Liver (tissue), 9 donors: ENCODE measurements around the gene KRTAP3-3. TPM values are rescaled to one million over a fixed set of nuclear protein-coding genes. Genes with fewer than 3 reads are reported as not detected.

Source experiments
- DNase-seq: peaks from one replicate; pipeline ENCODE4 v3.0.0-alpha.2; 2017; ENCODE audit warnings: low spot score
- H3K27ac ChIP-seq, 2 donors: one replicate each; pipeline ENCODE4 v1.7.0; 2013; ENCODE audit warnings: inconsistent platforms in 2 of 2, low read length in 2 of 2, control low read depth in 1 of 2, low read depth in 1 of 2, mild to moderate bottlenecking in 1 of 2
- H3K27me3 ChIP-seq, 4 donors: one replicate each; pipeline versions ENCODE4 v1.6.1 to v1.7.0; 2013; ENCODE audit warnings: low read length in 3 of 4, inconsistent platforms in 1 of 4, mild to moderate bottlenecking in 1 of 4, moderate library complexity in 1 of 4; ENCODE audit not compliant: control insufficient read depth in 4 of 4, insufficient read depth in 4 of 4
- H3K36me3 ChIP-seq, 4 donors: one replicate each; pipeline versions ENCODE4 v1.6.1 to v1.7.0; 2013; ENCODE audit warnings: low read length in 3 of 4, mild to moderate bottlenecking in 3 of 4, low read depth in 1 of 4, moderate library complexity in 1 of 4; ENCODE audit not compliant: control insufficient read depth in 4 of 4, insufficient read depth in 3 of 4
- H3K4me1 ChIP-seq, 4 donors: one replicate each; pipeline versions ENCODE4 v1.6.1 to v1.7.0; 2013; ENCODE audit warnings: low read length in 3 of 4, mild to moderate bottlenecking in 3 of 4, moderate library complexity in 1 of 4; ENCODE audit not compliant: control insufficient read depth in 4 of 4, insufficient read depth in 4 of 4
- H3K4me3 ChIP-seq, 3 donors: one replicate each; pipeline versions ENCODE4 v1.6.1 to v1.7.0; 2013; ENCODE audit warnings: low read length in 3 of 3, control low read depth in 1 of 3, low read depth in 1 of 3, mild to moderate bottlenecking in 1 of 3
- H3K9ac ChIP-seq, 2 donors: one replicate each; pipeline ENCODE4 v1.7.0; 2013; ENCODE audit warnings: low read length in 2 of 2, mild to moderate bottlenecking in 2 of 2, moderate library complexity in 2 of 2, control low read depth in 1 of 2, low read depth in 1 of 2
- H3K9me3 ChIP-seq, 4 donors: one replicate each; pipeline versions ENCODE4 v1.6.1 to v1.7.0; 2013; ENCODE audit warnings: low read length in 3 of 4; ENCODE audit not compliant: control insufficient read depth in 4 of 4
- EGR1 ChIP-seq, 2 donors: IDR thresholded peaks; 2 replicates each; pipeline ENCODE4 v1.6.1; 2016 to 2018; ENCODE audit warnings: antibody characterized with exemption in 2 of 2, low read depth in 2 of 2
- FOXA1 ChIP-seq: IDR thresholded peaks from 2 replicates; pipeline ENCODE4 v1.6.1; 2016; ENCODE audit warnings: antibody characterized with exemption
- GABPA ChIP-seq, 2 donors: IDR thresholded peaks in 1 of 2; conservative IDR thresholded peaks in 1 of 2; 2 replicates each; pipeline ENCODE4 v1.6.1; 2016; ENCODE audit warnings: antibody characterized with exemption in 2 of 2, mild to moderate bottlenecking in 1 of 2, moderate library complexity in 1 of 2
- NR2F2 ChIP-seq: IDR thresholded peaks from 2 replicates; pipeline ENCODE4 v1.6.1; 2016; ENCODE audit warnings: antibody characterized with exemption
- RAD21 ChIP-seq, 2 donors: IDR thresholded peaks; 2 replicates each; pipeline ENCODE4 v1.6.1; 2016; ENCODE audit warnings: antibody characterized with exemption in 2 of 2, mild to moderate bottlenecking in 2 of 2
- RXRA ChIP-seq, 2 donors: IDR thresholded peaks; 2 replicates each; pipeline ENCODE4 v1.6.1; 2017 to 2018; ENCODE audit warnings: antibody characterized with exemption in 2 of 2, mild to moderate bottlenecking in 1 of 2
- TAF1 ChIP-seq: conservative IDR thresholded peaks from 2 replicates; pipeline ENCODE4 v1.6.1; 2016; ENCODE audit warnings: antibody characterized with exemption, mild to moderate bottlenecking
- YY1 ChIP-seq: IDR thresholded peaks from 2 replicates; pipeline ENCODE4 v1.6.1; 2016; ENCODE audit warnings: antibody characterized with exemption, mild to moderate bottlenecking
- WGBS: extraction: QIAGEN DNeasy Blood & Tissue Kit; methylation state at CpG from one replicate; pipeline ENCODE4 v1.1.7; 2013; 5-methylcytosine and 5-hydroxymethylcytosine counted together
- polyA plus RNA-seq, 2 donors: library from polyadenylated mRNA; stranded (reverse) in 1 of 2; unstranded in 1 of 2; fragments of 200-250 nt in 1 of 2; fragments of >200 nt in 1 of 2; fragmentation: Nextera tagmentation in 1 of 2; extraction: Ambion mirVana in 1 of 2; gene quantifications; one replicate each; pipeline versions ENCODE4 v1.2.1 to v1.2.3, GENCODE V29; 2013 to 2015
- total RNA-seq, 2 donors: library from RNA; depleted of rRNA; stranded (reverse); fragments of >200 nt; gene quantifications; one replicate each; pipeline ENCODE4 v1.2.3, GENCODE V29; 2014
- TF ChIP-seq, protein P1 (sequence below): IDR thresholded peaks from 2 replicates; pipeline ENCODE4 v1.6.1; 2016; ENCODE audit warnings: antibody characterized with exemption, mild to moderate bottlenecking
- TF ChIP-seq, protein P2 (sequence below): IDR thresholded peaks from 2 replicates; pipeline ENCODE4 v1.6.1; 2016; ENCODE audit warnings: antibody characterized with exemption
- TF ChIP-seq, protein P3 (sequence below): IDR thresholded peaks from 2 replicates; pipeline ENCODE4 v1.6.1; 2016; ENCODE audit warnings: antibody characterized with exemption
- donor health status: healthy.
- donor health status: healthy.
- donor health status: healthy.
- donor health status: healthy.
- donor health status: healthy.

Gene KRTAP3-3
- total RNA-seq (not detected), polyA plus RNA-seq (not detected)

DNA sequence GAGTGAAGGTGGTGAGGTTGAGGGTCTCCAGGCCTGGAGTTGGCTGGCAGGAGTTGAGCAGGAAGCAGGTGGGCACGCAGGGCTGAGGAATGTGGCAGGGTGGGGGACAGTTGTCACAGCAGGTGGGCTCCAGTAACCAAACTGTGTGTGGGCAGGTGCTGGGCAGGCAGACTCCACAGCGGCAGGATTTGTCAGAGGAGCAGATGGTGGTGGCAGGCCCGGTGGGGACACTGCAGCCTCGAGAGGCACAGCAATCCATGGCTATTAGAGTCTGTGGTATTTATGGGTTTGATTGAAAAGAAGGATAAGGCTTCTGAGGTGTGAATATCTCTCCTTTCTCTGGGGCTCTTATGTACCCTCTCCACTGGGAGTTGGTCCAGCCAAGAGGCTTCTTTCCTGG lies at the start of gene KRTAP3-3:
KRTAP3-3 (minus strand) TSS at position 326 of the 400 bp plus-strand sequence; CDS start at position 259, 67 bp downstream.
- no peak for DNase-seq
- Histone ChIP-seq H3K4me3 (no peak within 1 kb of the TSS), H3K9ac (no peak within 1 kb of the TSS), H3K9me3 (no peaks in the 10 kb centered on the region), H3K36me3 (no peaks in the 10 kb centered on the region), H3K27me3 (peaks cover 0 to 11% (median 0%) of the 10 kb centered on the region in 4 donors), H3K27ac (no peak within 1 kb of the TSS), H3K4me1 (no peaks in the 10 kb centered on the region)
- 50% methylated on average over 4 of the region's 4 CpGs for WGBS
- TF ChIP-seq EGR1 (IDR thresholded peaks at IDR 0.05; ENCODE audit: low read depth in 2 of 2), result no peak
- TF ChIP-seq GABPA (IDR thresholded peaks at IDR 0.05 in 1 of 2, conservative IDR thresholded peaks at IDR 0.05 in 1 of 2), result no peak
- no peak for TF ChIP-seq FOXA1
- TF ChIP-seq TAF1, result no peak
- TF ChIP-seq, protein P1, sequence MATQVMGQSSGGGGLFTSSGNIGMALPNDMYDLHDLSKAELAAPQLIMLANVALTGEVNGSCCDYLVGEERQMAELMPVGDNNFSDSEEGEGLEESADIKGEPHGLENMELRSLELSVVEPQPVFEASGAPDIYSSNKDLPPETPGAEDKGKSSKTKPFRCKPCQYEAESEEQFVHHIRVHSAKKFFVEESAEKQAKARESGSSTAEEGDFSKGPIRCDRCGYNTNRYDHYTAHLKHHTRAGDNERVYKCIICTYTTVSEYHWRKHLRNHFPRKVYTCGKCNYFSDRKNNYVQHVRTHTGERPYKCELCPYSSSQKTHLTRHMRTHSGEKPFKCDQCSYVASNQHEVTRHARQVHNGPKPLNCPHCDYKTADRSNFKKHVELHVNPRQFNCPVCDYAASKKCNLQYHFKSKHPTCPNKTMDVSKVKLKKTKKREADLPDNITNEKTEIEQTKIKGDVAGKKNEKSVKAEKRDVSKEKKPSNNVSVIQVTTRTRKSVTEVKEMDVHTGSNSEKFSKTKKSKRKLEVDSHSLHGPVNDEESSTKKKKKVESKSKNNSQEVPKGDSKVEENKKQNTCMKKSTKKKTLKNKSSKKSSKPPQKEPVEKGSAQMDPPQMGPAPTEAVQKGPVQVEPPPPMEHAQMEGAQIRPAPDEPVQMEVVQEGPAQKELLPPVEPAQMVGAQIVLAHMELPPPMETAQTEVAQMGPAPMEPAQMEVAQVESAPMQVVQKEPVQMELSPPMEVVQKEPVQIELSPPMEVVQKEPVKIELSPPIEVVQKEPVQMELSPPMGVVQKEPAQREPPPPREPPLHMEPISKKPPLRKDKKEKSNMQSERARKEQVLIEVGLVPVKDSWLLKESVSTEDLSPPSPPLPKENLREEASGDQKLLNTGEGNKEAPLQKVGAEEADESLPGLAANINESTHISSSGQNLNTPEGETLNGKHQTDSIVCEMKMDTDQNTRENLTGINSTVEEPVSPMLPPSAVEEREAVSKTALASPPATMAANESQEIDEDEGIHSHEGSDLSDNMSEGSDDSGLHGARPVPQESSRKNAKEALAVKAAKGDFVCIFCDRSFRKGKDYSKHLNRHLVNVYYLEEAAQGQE, result no peak
- TF ChIP-seq RXRA (IDR thresholded peaks at IDR 0.05), result no peak
- TF ChIP-seq, protein P2, sequence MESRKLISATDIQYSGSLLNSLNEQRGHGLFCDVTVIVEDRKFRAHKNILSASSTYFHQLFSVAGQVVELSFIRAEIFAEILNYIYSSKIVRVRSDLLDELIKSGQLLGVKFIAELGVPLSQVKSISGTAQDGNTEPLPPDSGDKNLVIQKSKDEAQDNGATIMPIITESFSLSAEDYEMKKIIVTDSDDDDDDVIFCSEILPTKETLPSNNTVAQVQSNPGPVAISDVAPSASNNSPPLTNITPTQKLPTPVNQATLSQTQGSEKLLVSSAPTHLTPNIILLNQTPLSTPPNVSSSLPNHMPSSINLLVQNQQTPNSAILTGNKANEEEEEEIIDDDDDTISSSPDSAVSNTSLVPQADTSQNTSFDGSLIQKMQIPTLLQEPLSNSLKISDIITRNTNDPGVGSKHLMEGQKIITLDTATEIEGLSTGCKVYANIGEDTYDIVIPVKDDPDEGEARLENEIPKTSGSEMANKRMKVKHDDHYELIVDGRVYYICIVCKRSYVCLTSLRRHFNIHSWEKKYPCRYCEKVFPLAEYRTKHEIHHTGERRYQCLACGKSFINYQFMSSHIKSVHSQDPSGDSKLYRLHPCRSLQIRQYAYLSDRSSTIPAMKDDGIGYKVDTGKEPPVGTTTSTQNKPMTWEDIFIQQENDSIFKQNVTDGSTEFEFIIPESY, result no peak
- TF ChIP-seq RAD21 (IDR thresholded peaks at IDR 0.05), result no peak
- no peak for TF ChIP-seq YY1

DNA sequence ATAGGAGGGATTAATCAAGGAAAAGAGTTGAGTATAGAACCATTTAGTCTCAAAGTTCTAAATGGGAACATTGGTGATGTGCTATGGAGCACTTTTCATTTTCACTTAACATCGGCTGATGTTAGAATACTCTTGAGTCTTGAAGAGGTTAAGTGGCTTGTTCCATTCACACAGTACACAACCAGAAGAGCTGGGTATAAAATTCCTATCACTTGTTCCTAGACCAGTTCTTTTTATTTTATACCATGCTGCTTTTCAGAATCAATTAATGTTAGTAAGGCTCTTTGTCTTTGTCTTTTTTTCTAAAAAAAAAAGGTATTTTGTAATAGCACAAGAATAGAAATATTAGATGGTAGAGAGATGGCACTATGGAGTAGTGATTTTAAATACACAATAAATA lies 49.0 kb upstream of the KRTAP3-3 start:
- H3K4me3 ChIP-seq, result no peak overlapping the region
- H3K4me1 ChIP-seq, result no peaks in the 10 kb centered on the region

More for the DNA sequence above, 49.0 kb upstream of the KRTAP3-3 start:
- 96% methylated on average over 1 of the region's 1 CpG for WGBS
- H3K9me3 ChIP-seq, result no peaks in the 10 kb centered on the region
- no peak for TF ChIP-seq NR2F2
- TF ChIP-seq RAD21 (IDR thresholded peaks at IDR 0.05), result no peak
- TF ChIP-seq, protein P2, result no peak
- TF ChIP-seq, protein P1, result no peak
- no peak for TF ChIP-seq YY1
- TF ChIP-seq, protein P3, sequence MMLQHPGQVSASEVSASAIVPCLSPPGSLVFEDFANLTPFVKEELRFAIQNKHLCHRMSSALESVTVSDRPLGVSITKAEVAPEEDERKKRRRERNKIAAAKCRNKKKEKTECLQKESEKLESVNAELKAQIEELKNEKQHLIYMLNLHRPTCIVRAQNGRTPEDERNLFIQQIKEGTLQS, result no peak
- no peak for TF ChIP-seq TAF1
- TF ChIP-seq EGR1 (IDR thresholded peaks at IDR 0.05; ENCODE audit: low read depth in 2 of 2), result no peak
- H3K27ac ChIP-seq, result no peak overlapping the region
- DNase-seq, result no peak
- H3K9ac ChIP-seq, result no peak overlapping the region
- no peaks in the 10 kb centered on the region for H3K36me3 ChIP-seq
- H3K27me3 ChIP-seq, result peaks cover 0 to 3% (median 0%) of the 10 kb centered on the region in 4 donors
